Measurements from ENCODE around the gene UBE2E2. TPM values are rescaled to one million over a fixed set of nuclear protein-coding genes. Genes with fewer than 3 reads are reported as not detected.
A peak's percentile ranks its signal among the peaks of the same experiment; 100 is the strongest.

UBE2E2 gene
- total RNA-seq, 1 experiment from 2014 or later = 54.9 TPM

GRCh38 chr3:23270423-23270822 lies 67.3 kb downstream of the UBE2E2 start:
- Mint-ChIP-seq H3K36me3 (peaks cover 38% of the 10 kb centered on the region), H3K27ac (no peak overlapping the region), H3K9me3 (peaks cover 37% of the 10 kb centered on the region), H3K4me3 (no peak overlapping the region), H3K4me1 (peaks cover 8% of the 10 kb centered on the region), H3K27me3 (ENCODE audit: low read depth) (no peaks in the 10 kb centered on the region)
- ChIA-PET POLR2A (no interaction called here), CTCF (no interaction called here)
- no peak for ATAC-seq
- no peak for TF ChIP-seq FOXP4 (CRISPR knock-in tag; IDR thresholded peaks at IDR 0.05)
- no peak for DNase-seq (ENCODE audit: low spot score)

- peaks cover 12% of the 10 kb centered on the region for H3K4me1 Mint-ChIP-seq
- H3K9me3 Mint-ChIP-seq = peaks cover 37% of the 10 kb centered on the region
- H3K27ac Mint-ChIP-seq = no peak overlapping the region
- CTCF ChIA-PET = no interaction called here
- H3K4me3 Mint-ChIP-seq = no peak overlapping the region
- TF ChIP-seq RELA (CRISPR knock-in tag; IDR thresholded peaks at IDR 0.05; ENCODE audit: borderline replicate concordance) (0 out of 2 replicates have a peak, but pooled peaks have one; percentile 24), OVOL2 (CRISPR knock-in tag; IDR thresholded peaks at IDR 0.05; ENCODE audit: borderline replicate concordance) (no peak)
- DNase-seq (ENCODE audit: low spot score) (no peak), ATAC-seq (no peak)
- H3K36me3 Mint-ChIP-seq = peaks cover 32% of the 10 kb centered on the region
- H3K27me3 Mint-ChIP-seq (ENCODE audit: low read depth) = no peaks in the 10 kb centered on the region
- POLR2A ChIA-PET = no interaction called here
These were observed 69.0 kb downstream of the UBE2E2 start for GRCh38 chr3:23271876-23272741.

- POLR2A ChIA-PET = no interaction called here
- ATAC-seq = no peak
- peaks cover 37% of the 10 kb centered on the region for H3K9me3 Mint-ChIP-seq
- no peak overlapping the region for H3K4me3 Mint-ChIP-seq
- H3K27me3 Mint-ChIP-seq (ENCODE audit: low read depth) = no peaks in the 10 kb centered on the region
- DNase-seq (ENCODE audit: low spot score) = no peak
- TF ChIP-seq ARID4B (CRISPR knock-in tag; IDR thresholded peaks at IDR 0.05; ENCODE audit: borderline replicate concordance) = no peak
- no peak for TF ChIP-seq JAZF1 (CRISPR knock-in tag; IDR thresholded peaks at IDR 0.05)
- no peak for TF ChIP-seq ATF2 (CRISPR knock-in tag; IDR thresholded peaks at IDR 0.05; ENCODE audit: borderline replicate concordance, low read depth)
- no peak for TF ChIP-seq ETV6 (CRISPR knock-in tag; IDR thresholded peaks at IDR 0.05)
- no peak for TF ChIP-seq AFF4 (CRISPR knock-in tag; IDR thresholded peaks at IDR 0.05; ENCODE audit: borderline replicate concordance)
- TF ChIP-seq USF2 (CRISPR knock-in tag; IDR thresholded peaks at IDR 0.05) = no peak
- peaks cover 32% of the 10 kb centered on the region for H3K36me3 Mint-ChIP-seq
- H3K4me1 Mint-ChIP-seq = peaks cover 12% of the 10 kb centered on the region
- CTCF ChIA-PET = no interaction called here
- no peak overlapping the region for H3K27ac Mint-ChIP-seq
These were observed 69.7 kb downstream of the UBE2E2 start for GRCh38 chr3:23272820-23273219.

Measured in WTC11 (cell line).